K562 (cell line): ENCODE results near the gene P4HB. TPM values are rescaled to one million over a fixed set of nuclear protein-coding genes. Genes with fewer than 3 reads are reported as not detected.

ENCODE experiments used
- BHLHE40 ChIP-seq: IDR thresholded peaks from 2 replicates; pipeline ENCODE4 v1.6.1; 2011; ENCODE audit warnings: low read length, improper control_type of control experiment
- BMI1 ChIP-seq: fragments of 150-350 bp; IDR thresholded peaks from 2 replicates; pipeline ENCODE4 v1.6.1; 2014; ENCODE audit warnings: low read length
- CXXC5 ChIP-seq: fragments of 250-450 bp; sonication (Bioruptor Pico); IDR thresholded peaks from 2 replicates; pipeline ENCODE4 v1.8.0; 2022; ENCODE audit warnings: inconsistent platforms, mild to moderate bottlenecking, moderate library complexity
- ERF ChIP-seq: fragments of 450-650 bp; formaldehyde crosslinking; IDR thresholded peaks from 2 replicates; pipeline ENCODE4 v1.4.0; 2020; ENCODE audit warnings: mild to moderate bottlenecking, mixed read lengths
- FOXP1 ChIP-seq: sonication (generic); formaldehyde crosslinking; IDR thresholded peaks from 2 replicates; pipeline ENCODE4 v1.8.0; 2022; ENCODE audit warnings: mild to moderate bottlenecking, missing genetic modification reagents
- GABPB1 ChIP-seq: sonication (generic); formaldehyde crosslinking; IDR thresholded peaks from 2 replicates; pipeline ENCODE4 v1.8.0; 2022; ENCODE audit warnings: mild to moderate bottlenecking, missing genetic modification reagents
- HNRNPL ChIP-seq: fragments of 200-400 bp; formaldehyde crosslinking; IDR thresholded peaks from 2 replicates; pipeline ENCODE4 v1.6.1; 2017; ENCODE audit warnings: low read depth, mild to moderate bottlenecking, low read length
- HOXB6 ChIP-seq: fragments of 250-450 bp; sonication (Bioruptor Pico); IDR thresholded peaks from 2 replicates; pipeline ENCODE4 v1.5.1; 2022; ENCODE audit warnings: mild to moderate bottlenecking, borderline replicate concordance
- ILF3 ChIP-seq: fragments of 450-650 bp; IDR thresholded peaks from 2 replicates; pipeline ENCODE4 v1.6.1; 2018; ENCODE audit warnings: antibody characterized with exemption, mild to moderate bottlenecking, moderate library complexity, borderline replicate concordance
- NFE2 ChIP-seq: IDR thresholded peaks from 2 replicates; pipeline ENCODE4 v1.6.1; 2014; ENCODE audit warnings: antibody characterized with exemption, low read depth
- NRF1 ChIP-seq, 2 experiments: fragments of 450-650 bp; IDR thresholded peaks in 1 of 2; conservative IDR thresholded peaks in 1 of 2; 2 replicates each; pipeline ENCODE4 v1.6.1; 2014; ENCODE audit warnings: mild to moderate bottlenecking in 2 of 2
- POLR2AphosphoS2 ChIP-seq: IDR thresholded peaks from 2 replicates; pipeline ENCODE4 v1.6.1; 2012; ENCODE audit warnings: low read length, improper control_type of control experiment
- RB1 ChIP-seq: fragments of 450-650 bp; IDR thresholded peaks from 2 replicates; pipeline ENCODE4 v1.6.1; 2017; ENCODE audit warnings: low read depth, mild to moderate bottlenecking
- RCOR1 ChIP-seq, 2 experiments: IDR thresholded peaks; 2 replicates each; pipeline ENCODE4 v1.6.1; 2012; ENCODE audit warnings: low read depth in 2 of 2, low read length in 2 of 2, borderline replicate concordance in 1 of 2, improper control_type of control experiment in 1 of 2
- RFX7 ChIP-seq: fragments of 250-450 bp; sonication (Bioruptor Pico); IDR thresholded peaks from 2 replicates; pipeline ENCODE4 v1.5.1; 2021; ENCODE audit warnings: mild to moderate bottlenecking
- SMAD4 ChIP-seq: fragments of 250-450 bp; sonication (Bioruptor Pico); conservative IDR thresholded peaks from 2 replicates; pipeline ENCODE4 v1.8.0; 2021; ENCODE audit warnings: inconsistent platforms, mild to moderate bottlenecking, moderate library complexity
- SMARCA5 ChIP-seq: fragments of 450-650 bp; IDR thresholded peaks from 2 replicates; pipeline ENCODE4 v1.6.1; 2016
- SNRNP70 ChIP-seq: fragments of 200-400 bp; formaldehyde crosslinking; optimal IDR thresholded peaks from 2 replicates; pipeline ENCODE3; 2017; ENCODE audit warnings: low read depth, low read length
- TCF3 ChIP-seq: sonication (generic); formaldehyde crosslinking; IDR thresholded peaks from 2 replicates; pipeline ENCODE4 v1.4.0; 2020; ENCODE audit warnings: mild to moderate bottlenecking, missing genetic modification reagents
- TCF7 ChIP-seq: sonication (generic); IDR thresholded peaks from 2 replicates; pipeline ENCODE4 v1.6.1; 2016; ENCODE audit warnings: antibody characterized with exemption, borderline replicate concordance
- ZBED1 ChIP-seq: IDR thresholded peaks from 2 replicates; pipeline ENCODE4 v1.6.1; 2014
- ZNF143 ChIP-seq: sonication (generic); formaldehyde crosslinking; IDR thresholded peaks from 2 replicates; pipeline ENCODE4 v1.9.0; 2022; ENCODE audit warnings: mild to moderate bottlenecking, missing genetic modification reagents
- ZNF282 ChIP-seq: sonication (generic); formaldehyde crosslinking; IDR thresholded peaks from 2 replicates; pipeline ENCODE4 v1.8.1; 2023; ENCODE audit warnings: missing genetic modification reagents
- ZNF445 ChIP-seq: fragments of 250-450 bp; sonication (Bioruptor Pico); IDR thresholded peaks from 2 replicates; pipeline ENCODE4 v1.4.0; 2020; ENCODE audit warnings: low read depth, mild to moderate bottlenecking, moderate library complexity
- ZNF699 ChIP-seq: fragments of 250-450 bp; sonication (Bioruptor Pico); IDR thresholded peaks from 2 replicates; pipeline ENCODE4 v1.8.0; 2021; ENCODE audit warnings: mild to moderate bottlenecking, moderate library complexity; ENCODE audit not compliant: insufficient replicate concordance
- ZNF778 ChIP-seq: fragments of 450-650 bp; formaldehyde crosslinking; IDR thresholded peaks from 2 replicates; pipeline ENCODE4 v1.4.0; 2020; ENCODE audit warnings: mild to moderate bottlenecking, moderate library complexity
- polyA plus RNA-seq, 8 experiments: library from polyadenylated mRNA; depleted of rRNA in 4 of 8; stranded (reverse) in 5 of 8; unstranded in 3 of 8; fragments of >200 nt; fragmentation: Nextera tagmentation in 2 of 8; fragmentation: Illumina TruSeq in 1 of 8; extraction: Ambion mirVana in 2 of 8; extraction: Trizol in 1 of 8; gene quantifications; 2 replicates each; pipeline versions ENCODE4 v1.2.1 to v1.2.3, GENCODE V29; 2011 to 2014; ENCODE audit warnings: inconsistent platforms in 1 of 8, missing spikeins in 1 of 8
- total RNA-seq, 7 experiments: library from RNA; depleted of rRNA in 6 of 7; stranded (reverse); fragments of >200 nt in 6 of 7; fragmentation: Illumina TruSeq in 2 of 7; extraction: Trizol in 2 of 7; gene quantifications; 2 replicates each; pipeline versions ENCODE4 v1.2.1 to v1.2.3, GENCODE V29; 2011 to 2021; ENCODE audit warnings: low replicate concordance in 1 of 7
- TF ChIP-seq, protein P1 (sequence below): fragments of 450-650 bp; IDR thresholded peaks from 2 replicates; pipeline ENCODE4 v1.7.1; 2018; ENCODE audit warnings: mild to moderate bottlenecking, low read depth; ENCODE audit not compliant: partially characterized antibody
- TF ChIP-seq, protein P2 (sequence below): sonication (generic); formaldehyde crosslinking; IDR thresholded peaks from 2 replicates; pipeline ENCODE4 v1.8.1; 2023; ENCODE audit warnings: mild to moderate bottlenecking, missing genetic modification reagents

P4HB gene
- total and polyA plus RNA-seq, 9 of the 15 experiments (the other 6 are each of a cell fraction or from before 2014, with no cell fraction given) = 4.4 to 645 (median 325) TPM

DNA sequence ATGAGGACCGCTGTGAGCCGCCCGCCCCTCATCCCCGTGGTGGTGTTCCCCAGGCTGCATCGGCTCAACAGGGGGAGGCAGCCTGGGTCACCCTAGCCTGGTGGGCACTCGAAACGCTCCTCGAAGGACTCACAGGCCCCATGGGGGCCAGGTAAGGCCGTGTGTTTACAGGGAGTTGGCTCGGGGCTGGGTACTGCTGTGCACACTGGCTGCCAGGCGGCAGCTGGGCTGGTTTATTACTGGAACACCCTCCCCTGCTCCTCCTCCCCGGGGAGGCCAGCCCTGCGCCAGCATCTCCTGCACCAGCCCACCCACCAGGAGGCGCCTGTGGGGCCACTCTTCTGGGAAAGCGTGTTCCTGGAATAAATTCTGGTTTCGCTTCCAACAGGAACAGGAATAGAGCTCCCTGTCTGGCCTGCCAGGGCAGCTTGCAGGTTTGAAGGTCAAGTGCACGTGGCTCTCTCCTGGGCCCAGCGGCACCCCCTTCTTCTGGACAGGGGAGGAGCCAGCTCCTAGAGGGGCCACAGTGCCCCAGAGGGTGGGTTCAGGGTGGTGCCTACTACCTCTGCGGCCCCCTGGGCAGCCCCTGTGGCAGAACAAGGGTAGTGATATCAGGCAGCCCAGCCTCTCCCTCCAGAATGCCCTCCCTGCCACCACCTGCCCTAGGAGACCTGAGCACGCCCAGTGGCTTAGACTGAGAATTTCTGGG, 38.6 kb downstream of the P4HB start (continued):
- 0 out of 2 replicates have a peak, but pooled peaks have one; percentile 64 for TF ChIP-seq ERF (CRISPR knock-in tag)
- TF ChIP-seq, protein P1, sequence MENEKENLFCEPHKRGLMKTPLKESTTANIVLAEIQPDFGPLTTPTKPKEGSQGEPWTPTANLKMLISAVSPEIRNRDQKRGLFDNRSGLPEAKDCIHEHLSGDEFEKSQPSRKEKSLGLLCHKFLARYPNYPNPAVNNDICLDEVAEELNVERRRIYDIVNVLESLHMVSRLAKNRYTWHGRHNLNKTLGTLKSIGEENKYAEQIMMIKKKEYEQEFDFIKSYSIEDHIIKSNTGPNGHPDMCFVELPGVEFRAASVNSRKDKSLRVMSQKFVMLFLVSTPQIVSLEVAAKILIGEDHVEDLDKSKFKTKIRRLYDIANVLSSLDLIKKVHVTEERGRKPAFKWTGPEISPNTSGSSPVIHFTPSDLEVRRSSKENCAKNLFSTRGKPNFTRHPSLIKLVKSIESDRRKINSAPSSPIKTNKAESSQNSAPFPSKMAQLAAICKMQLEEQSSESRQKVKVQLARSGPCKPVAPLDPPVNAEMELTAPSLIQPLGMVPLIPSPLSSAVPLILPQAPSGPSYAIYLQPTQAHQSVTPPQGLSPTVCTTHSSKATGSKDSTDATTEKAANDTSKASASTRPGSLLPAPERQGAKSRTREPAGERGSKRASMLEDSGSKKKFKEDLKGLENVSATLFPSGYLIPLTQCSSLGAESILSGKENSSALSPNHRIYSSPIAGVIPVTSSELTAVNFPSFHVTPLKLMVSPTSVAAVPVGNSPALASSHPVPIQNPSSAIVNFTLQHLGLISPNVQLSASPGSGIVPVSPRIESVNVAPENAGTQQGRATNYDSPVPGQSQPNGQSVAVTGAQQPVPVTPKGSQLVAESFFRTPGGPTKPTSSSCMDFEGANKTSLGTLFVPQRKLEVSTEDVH = peak; percentile 41
- no peak for TF ChIP-seq ZBED1
- no peak for TF ChIP-seq ZNF282
- TF ChIP-seq, protein P2, sequence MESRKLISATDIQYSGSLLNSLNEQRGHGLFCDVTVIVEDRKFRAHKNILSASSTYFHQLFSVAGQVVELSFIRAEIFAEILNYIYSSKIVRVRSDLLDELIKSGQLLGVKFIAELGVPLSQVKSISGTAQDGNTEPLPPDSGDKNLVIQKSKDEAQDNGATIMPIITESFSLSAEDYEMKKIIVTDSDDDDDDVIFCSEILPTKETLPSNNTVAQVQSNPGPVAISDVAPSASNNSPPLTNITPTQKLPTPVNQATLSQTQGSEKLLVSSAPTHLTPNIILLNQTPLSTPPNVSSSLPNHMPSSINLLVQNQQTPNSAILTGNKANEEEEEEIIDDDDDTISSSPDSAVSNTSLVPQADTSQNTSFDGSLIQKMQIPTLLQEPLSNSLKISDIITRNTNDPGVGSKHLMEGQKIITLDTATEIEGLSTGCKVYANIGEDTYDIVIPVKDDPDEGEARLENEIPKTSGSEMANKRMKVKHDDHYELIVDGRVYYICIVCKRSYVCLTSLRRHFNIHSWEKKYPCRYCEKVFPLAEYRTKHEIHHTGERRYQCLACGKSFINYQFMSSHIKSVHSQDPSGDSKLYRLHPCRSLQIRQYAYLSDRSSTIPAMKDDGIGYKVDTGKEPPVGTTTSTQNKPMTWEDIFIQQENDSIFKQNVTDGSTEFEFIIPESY (CRISPR knock-in tag) = peak; percentile 82
- TF ChIP-seq BHLHE40 = peak; percentile 70
- no peak; the same call in none of the 2 replicates for TF ChIP-seq FOXP1 (CRISPR knock-in tag)
- no peak for TF ChIP-seq NFE2
- peak; percentile 96 for TF ChIP-seq SMAD4 (CRISPR knock-in tag)
- peak; percentile 34; the same call in 1 of the 2 replicates for TF ChIP-seq TCF3
- 0 out of 2 replicates have a peak, but pooled peaks have one; percentile 27 for TF ChIP-seq HNRNPL
- peak; percentile 26 to 92; a peak in 3 of 4 replicates for TF ChIP-seq RCOR1 (IDR thresholded peaks at IDR 0.05; ENCODE audit: borderline replicate concordance in 1 of 2, low read depth in 2 of 2, low read length in 2 of 2)
- TF ChIP-seq ILF3 = no peak
- peak; percentile 64 to 70 for TF ChIP-seq NRF1 (conservative IDR thresholded peaks at IDR 0.05 in 1 of 2, IDR thresholded peaks at IDR 0.05 in 1 of 2)
- peak; percentile 87 for TF ChIP-seq RB1
- TF ChIP-seq CXXC5 (CRISPR knock-in tag) = peak; percentile 84
- no peak for TF ChIP-seq BMI1
- no peak for TF ChIP-seq SNRNP70
- no peak for TF ChIP-seq RFX7 (CRISPR knock-in tag)
- no peak for TF ChIP-seq HOXB6 (CRISPR knock-in tag)
- TF ChIP-seq SMARCA5 = 0 out of 2 replicates have a peak, but pooled peaks have one; percentile 9
- no peak for TF ChIP-seq ZNF699 (CRISPR knock-in tag)
- TF ChIP-seq ZNF445 (CRISPR knock-in tag) = no peak
- no peak for TF ChIP-seq TCF7
- no peak for TF ChIP-seq ZNF143 (CRISPR knock-in tag)
- TF ChIP-seq GABPB1 (CRISPR knock-in tag) = peak; percentile 47; the same call in 1 of the 2 replicates
- TF ChIP-seq POLR2AphosphoS2 = no peak
- no peak for TF ChIP-seq ZNF778
